Measurements from ENCODE around the gene MRPS25. TPM values are rescaled to one million over a fixed set of nuclear protein-coding genes. Genes with fewer than 3 reads are reported as not detected.

Gene MRPS25
- polyA plus RNA-seq, 1 experiment: 22.8 TPM

- H3K4me3 ChIP-seq (ENCODE audit: low read depth, low read length): no peak overlapping the region
- POLR2A ChIA-PET: interaction anchor here (0.7 kb wide), 1 partner anchor 22 kb away, joined by 3 read pairs; no protein-coding TSS in a partner anchor
- TF ChIP-seq CTCF (IDR thresholded peaks at IDR 0.05; ENCODE audit: low read depth, low read length): no peak
- no peaks in the 10 kb centered on the region for H3K9me3 ChIP-seq (ENCODE audit: control insufficient read depth, insufficient read depth, low read length)
- CTCF ChIA-PET: no interaction called here
- H3K27ac ChIP-seq (ENCODE audit: low read depth, low read length): no peak overlapping the region
- no peak for DNase-seq (ENCODE audit: low read depth, low spot score)
- H3K27me3 ChIP-seq (ENCODE audit: control insufficient read depth, insufficient read depth, low read length): no peaks in the 10 kb centered on the region
Observed at GRCh38 chr3:15033103-15033502, 32.0 kb downstream of the MRPS25 start.

- POLR2A ChIA-PET: interaction anchor here (0.7 kb wide), 1 partner anchor 381 kb away, joined by 4 read pairs; the partner anchor contains the start of gene CCDC174
- Histone ChIP-seq H3K4me3 (ENCODE audit: low read depth, low read length) (no peak overlapping the region), H3K27ac (ENCODE audit: low read depth, low read length) (no peak overlapping the region), H3K27me3 (ENCODE audit: control insufficient read depth, insufficient read depth, low read length) (no peaks in the 10 kb centered on the region), H3K9me3 (ENCODE audit: control insufficient read depth, insufficient read depth, low read length) (no peaks in the 10 kb centered on the region)
- TF ChIP-seq CTCF (IDR thresholded peaks at IDR 0.05; ENCODE audit: low read depth, low read length): no peak
- DNase-seq (ENCODE audit: low read depth, low spot score): no peak
- CTCF ChIA-PET: no interaction called here
Observed at GRCh38 chr3:15032650-15033049, 32.5 kb downstream of the MRPS25 start.

GRCh38 chr3:15029625-15030024 lies 35.5 kb downstream of the MRPS25 start:
- CTCF ChIA-PET: interaction anchor here (0.6 to 0.9 kb wide), 2 partner anchors 22 to 73 kb away, joined by 3 read pairs; no protein-coding TSS in a partner anchor
- POLR2A ChIA-PET: interaction anchor here (0.6 kb wide), 1 partner anchor 45 kb away, joined by 6 read pairs; no protein-coding TSS in a partner anchor
- TF ChIP-seq CTCF (IDR thresholded peaks at IDR 0.05; ENCODE audit: low read depth, low read length): no peak
- Histone ChIP-seq H3K4me3 (ENCODE audit: low read depth, low read length) (no peak overlapping the region), H3K27me3 (ENCODE audit: control insufficient read depth, insufficient read depth, low read length) (no peaks in the 10 kb centered on the region), H3K9me3 (ENCODE audit: control insufficient read depth, insufficient read depth, low read length) (no peaks in the 10 kb centered on the region), H3K27ac (ENCODE audit: low read depth, low read length) (no peak overlapping the region)
- DNase-seq (ENCODE audit: low read depth, low spot score): no peak

DNA sequence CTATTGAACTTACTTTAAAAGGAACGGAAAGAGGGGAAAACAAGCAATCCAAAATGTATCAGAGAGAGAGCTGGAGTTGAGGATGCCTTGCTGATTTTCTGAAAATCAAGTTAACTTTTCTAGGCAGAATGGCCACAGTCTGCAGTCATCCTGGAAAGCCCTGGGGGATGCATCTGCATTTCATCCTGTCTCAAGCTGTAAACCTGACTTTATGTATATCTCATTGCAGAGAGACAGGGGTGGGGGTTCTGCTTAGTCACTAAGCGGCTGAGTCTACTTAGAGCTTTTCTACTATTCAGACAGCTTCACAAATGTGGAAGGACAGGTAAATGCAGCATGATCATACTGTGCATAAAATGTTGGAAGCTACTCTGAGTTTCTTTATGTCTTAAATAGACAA lies 41.4 kb downstream of the MRPS25 start:
- Histone ChIP-seq H3K27me3 (ENCODE audit: control insufficient read depth, insufficient read depth, low read length) (no peaks in the 10 kb centered on the region), H3K4me3 (ENCODE audit: low read depth, low read length) (no peak overlapping the region), H3K9me3 (ENCODE audit: control insufficient read depth, insufficient read depth, low read length) (no peaks in the 10 kb centered on the region), H3K27ac (ENCODE audit: low read depth, low read length) (no peak overlapping the region)
- TF ChIP-seq CTCF (IDR thresholded peaks at IDR 0.05; ENCODE audit: low read depth, low read length): no peak
- ChIA-PET POLR2A (no interaction called here), CTCF (interaction anchor here (1.9 kb wide), 1 partner anchor 28 kb away, joined by 7 read pairs; no protein-coding TSS in a partner anchor)
- no peak for DNase-seq (ENCODE audit: low read depth, low spot score)

- no peak for TF ChIP-seq CTCF (IDR thresholded peaks at IDR 0.05; ENCODE audit: low read depth, low read length)
- Histone ChIP-seq H3K27me3 (ENCODE audit: control insufficient read depth, insufficient read depth, low read length) (no peaks in the 10 kb centered on the region), H3K27ac (ENCODE audit: low read depth, low read length) (no peak overlapping the region), H3K4me3 (ENCODE audit: low read depth, low read length) (no peak overlapping the region), H3K9me3 (ENCODE audit: control insufficient read depth, insufficient read depth, low read length) (no peaks in the 10 kb centered on the region)
- POLR2A ChIA-PET: no interaction called here
- CTCF ChIA-PET: no interaction called here
- DNase-seq (ENCODE audit: low read depth, low spot score): no peak
Observed at GRCh38 chr3:15023249-15023648, 41.9 kb downstream of the MRPS25 start.
